OCI-LY3 (cell line): ENCODE data around the gene KIF5B.

Experiments
- H2AFZ ChIP-seq: fragments of 200-600, 300-600 bp; shearing (Covaris generic); 2 replicates; pipeline ENCODE4 v1.6.0; 2014; ENCODE audit warnings: antibody characterized with exemption, low read depth, low read length
- H3K27ac ChIP-seq: fragments of 200-600, 300-600 bp; sonication (generic); 2 replicates; pipeline ENCODE4 v1.5.1; 2014; ENCODE audit warnings: mild to moderate bottlenecking, low read length, moderate library complexity, mixed read lengths
- H3K27me3 ChIP-seq: fragments of 200-600, 300-600 bp; sonication (generic); 2 replicates; pipeline ENCODE4 v1.6.1; 2014; ENCODE audit warnings: low read depth, low read length, mixed read lengths
- H3K36me3 ChIP-seq: fragments of 200-600, 300-600 bp; sonication (generic); replicated peaks from 2 replicates; pipeline ENCODE3; 2014; ENCODE audit warnings: low read depth, low read length, mixed read lengths
- H3K4me1 ChIP-seq: fragments of 300-600, 200-600 bp; sonication (generic); 2 replicates; pipeline ENCODE4 v1.6.1; 2014; ENCODE audit warnings: low read length, mixed read lengths
- H3K4me2 ChIP-seq: fragments of 200-600, 300-600 bp; sonication (generic); 2 replicates; pipeline ENCODE4 v1.6.1; 2014; ENCODE audit warnings: low read length, mixed read lengths
- H3K4me3 ChIP-seq: fragments of 300-600, 200-600 bp; sonication (generic); 2 replicates; pipeline ENCODE4 v1.5.1; 2014; ENCODE audit warnings: antibody characterized with exemption, mild to moderate bottlenecking, low read length, moderate library complexity
- H3K79me2 ChIP-seq: fragments of 300-600, 200-600 bp; shearing (Covaris generic); 2 replicates; pipeline ENCODE4 v1.6.1; 2014; ENCODE audit warnings: mild to moderate bottlenecking, low read length, mixed read lengths
- H3K9ac ChIP-seq: fragments of 300-600, 200-600 bp; shearing (Covaris generic); 2 replicates; pipeline ENCODE4 v1.6.0; 2014; ENCODE audit warnings: mild to moderate bottlenecking, low read length, moderate library complexity
- H3K9me3 ChIP-seq: fragments of 200-600, 300-600 bp; shearing (Covaris generic); 2 replicates; pipeline ENCODE4 v1.6.1; 2014; ENCODE audit warnings: low read length, mixed read lengths; ENCODE audit not compliant: insufficient read depth
- H4K20me1 ChIP-seq: fragments of 200-600, 300-600 bp; sonication (generic); 2 replicates; pipeline ENCODE4 v1.6.1; 2016; ENCODE audit warnings: low read length, mixed read lengths; ENCODE audit not compliant: insufficient read depth
- CTCF ChIP-seq: fragments of 200-600, 300-600 bp; sonication (generic); IDR thresholded peaks from 2 replicates; pipeline ENCODE4 v1.5.1; 2014; ENCODE audit warnings: antibody characterized with exemption, low read length, low read depth
- EZH2phosphoT487 ChIP-seq: fragments of 200-600 bp; shearing (Covaris generic); IDR thresholded peaks from 2 replicates; pipeline ENCODE4 v1.6.1; 2018; ENCODE audit warnings: antibody characterized with exemption, mixed run types, low read depth

KIF5B gene

GRCh38 chr10:32073659-32074058, 17.4 kb upstream of the KIF5B start:
- Histone ChIP-seq H3K9ac (no peak overlapping the region), H2AFZ (no peak overlapping the region), H3K27ac (no peak overlapping the region), H3K9me3 (no peaks in the 10 kb centered on the region), H4K20me1 (no peaks in the 10 kb centered on the region), H3K36me3 (no peaks in the 10 kb centered on the region), H3K4me1 (no peaks in the 10 kb centered on the region), H3K27me3 (no peaks in the 10 kb centered on the region), H3K4me2 (no peak overlapping the region), H3K4me3 (no peak overlapping the region), H3K79me2 (no peaks in the 10 kb centered on the region)
- TF ChIP-seq EZH2phosphoT487 (no peak), CTCF (no peak)

- Histone ChIP-seq H3K4me2 (no peak overlapping the region), H3K27me3 (no peaks in the 10 kb centered on the region), H2AFZ (no peak overlapping the region), H3K27ac (no peak overlapping the region), H3K9ac (no peak overlapping the region), H3K79me2 (no peaks in the 10 kb centered on the region), H3K36me3 (no peaks in the 10 kb centered on the region), H3K4me3 (no peak overlapping the region), H3K4me1 (no peaks in the 10 kb centered on the region), H4K20me1 (no peaks in the 10 kb centered on the region), H3K9me3 (no peaks in the 10 kb centered on the region)
- no peak for TF ChIP-seq EZH2phosphoT487
- no peak for TF ChIP-seq CTCF
Measured at GRCh38 chr10:32073128-32073527, 16.9 kb upstream of the KIF5B start.

- H3K4me2 ChIP-seq, result no peak overlapping the region
- H3K9ac ChIP-seq, result no peak overlapping the region
- TF ChIP-seq EZH2phosphoT487, result no peak
Measured at GRCh38 chr10:32072025-32072800, 16.0 kb upstream of the KIF5B start.

GRCh38 chr10:32070645-32071044, 14.4 kb upstream of the KIF5B start:
- H3K79me2 ChIP-seq, result no peaks in the 10 kb centered on the region
- no peak overlapping the region for H3K9ac ChIP-seq
- H3K36me3 ChIP-seq, result no peaks in the 10 kb centered on the region
- H3K4me1 ChIP-seq, result no peaks in the 10 kb centered on the region
- no peaks in the 10 kb centered on the region for H4K20me1 ChIP-seq
- H2AFZ ChIP-seq, result no peak overlapping the region
- no peak overlapping the region for H3K4me2 ChIP-seq
- no peak overlapping the region for H3K4me3 ChIP-seq
- no peaks in the 10 kb centered on the region for H3K9me3 ChIP-seq
- no peaks in the 10 kb centered on the region for H3K27me3 ChIP-seq
- no peak overlapping the region for H3K27ac ChIP-seq
- no peak for TF ChIP-seq CTCF
- no peak for TF ChIP-seq EZH2phosphoT487

More at GRCh38 chr10:32072025-32072800, 16.0 kb upstream of the KIF5B start:
- H3K4me1 ChIP-seq, result no peaks in the 10 kb centered on the region
- no peaks in the 10 kb centered on the region for H4K20me1 ChIP-seq
- no peaks in the 10 kb centered on the region for H3K9me3 ChIP-seq
- H3K79me2 ChIP-seq, result no peaks in the 10 kb centered on the region
- no peak overlapping the region for H3K4me3 ChIP-seq
- no peaks in the 10 kb centered on the region for H3K36me3 ChIP-seq
- H3K27ac ChIP-seq, result no peak overlapping the region
- H2AFZ ChIP-seq, result no peak overlapping the region
- H3K27me3 ChIP-seq, result no peaks in the 10 kb centered on the region
